Measurements from ENCODE around the gene NTNG1.

NTNG1 gene

GRCh38 chr1:107459204-107459904 lies 318.5 kb downstream of the NTNG1 start:
- no peak for DNase-seq (ENCODE audit: low read depth)

- DNase-seq (ENCODE audit: low read depth) = no peak
These were observed 319.2 kb downstream of the NTNG1 start for GRCh38 chr1:107460035-107460434.

GRCh38 chr1:107464827-107465226 lies 324.0 kb downstream of the NTNG1 start:
- DNase-seq (ENCODE audit: low read depth) = no peak

GRCh38 chr1:107467286-107467685 lies 326.4 kb downstream of the NTNG1 start:
- DNase-seq (ENCODE audit: low read depth) = no peak

- no peak for DNase-seq (ENCODE audit: low read depth)
These were observed 327.0 kb downstream of the NTNG1 start for GRCh38 chr1:107467811-107468210.

GRCh38 chr1:107473065-107473464 lies 332.2 kb downstream of the NTNG1 start:
- DNase-seq (ENCODE audit: low read depth) = no peak

GRCh38 chr1:107474877-107475612 lies 334.2 kb downstream of the NTNG1 start:
- no peak for DNase-seq (ENCODE audit: low read depth)

GRCh38 chr1:107477233-107477632 lies 336.4 kb downstream of the NTNG1 start:
- DNase-seq (ENCODE audit: low read depth) = no peak

GRCh38 chr1:107479865-107480350 lies 339.1 kb downstream of the NTNG1 start:
- no peak for DNase-seq (ENCODE audit: low read depth)

GRCh38 chr1:107480548-107481415 lies 339.9 kb downstream of the NTNG1 start:
- DNase-seq (ENCODE audit: low read depth) = no peak

GRCh38 chr1:107481756-107482384 lies 341.0 kb downstream of the NTNG1 start:
- DNase-seq (ENCODE audit: low read depth) = no peak

GRCh38 chr1:107483949-107484348 lies 343.1 kb downstream of the NTNG1 start:
- DNase-seq (ENCODE audit: low read depth) = no peak

- DNase-seq (ENCODE audit: low read depth) = no peak
These were observed 345.5 kb downstream of the NTNG1 start for GRCh38 chr1:107486349-107486748.

- no peak for DNase-seq (ENCODE audit: low read depth)
These were observed 346.7 kb downstream of the NTNG1 start for GRCh38 chr1:107487506-107487905.

- DNase-seq (ENCODE audit: low read depth) = no peak
These were observed 350.7 kb downstream of the NTNG1 start for GRCh38 chr1:107491582-107491981.

- DNase-seq (ENCODE audit: low read depth) = no peak
These were observed 352.4 kb downstream of the NTNG1 start for GRCh38 chr1:107493111-107493716.

GRCh38 chr1:107494061-107494460 lies 353.2 kb downstream of the NTNG1 start:
- DNase-seq (ENCODE audit: low read depth) = no peak

GRCh38 chr1:107496002-107496401 lies 355.2 kb downstream of the NTNG1 start:
- DNase-seq (ENCODE audit: low read depth) = no peak

- DNase-seq (ENCODE audit: low read depth) = no peak
These were observed 358.4 kb downstream of the NTNG1 start for GRCh38 chr1:107499139-107499744.

GRCh38 chr1:107501081-107501605 lies 360.3 kb downstream of the NTNG1 start:
- DNase-seq (ENCODE audit: low read depth) = no peak

GRCh38 chr1:107510347-107510746 lies 369.5 kb downstream of the NTNG1 start:
- no peak for DNase-seq (ENCODE audit: low read depth)

Data from HS-27A (cell line).